PFSK-1 (cell line): Measurements from ENCODE around the gene STBD1.

Source experiments
- POLR2AphosphoS5 ChIP-seq: IDR thresholded peaks from 2 replicates; pipeline ENCODE4 v1.6.1; 2012; ENCODE audit warnings: low read depth, mild to moderate bottlenecking, control low read depth, low read length, moderate library complexity
- REST ChIP-seq, 2 experiments: IDR thresholded peaks; 2 replicates each; pipeline versions ENCODE4 v1.6.1 to v1.8.0; 2011 to 2012; ENCODE audit warnings: low read depth in 2 of 2, low read length in 2 of 2, control low read depth in 1 of 2, inconsistent platforms in 1 of 2, mild to moderate bottlenecking in 1 of 2, moderate library complexity in 1 of 2; ENCODE audit not compliant: insufficient read depth in 1 of 2
- SIN3A ChIP-seq: IDR thresholded peaks from 2 replicates; pipeline ENCODE4 v1.6.1; 2012; ENCODE audit warnings: mild to moderate bottlenecking, low read length, moderate library complexity, borderline replicate concordance; ENCODE audit not compliant: insufficient read depth
- TAF1 ChIP-seq: IDR thresholded peaks from 2 replicates; pipeline ENCODE4 v1.6.1; 2012; ENCODE audit warnings: low read length, control low read depth, borderline replicate concordance; ENCODE audit not compliant: insufficient read depth

- TF ChIP-seq POLR2AphosphoS5 (no peak), REST (IDR thresholded peaks at IDR 0.05; ENCODE audit: insufficient read depth in 1 of 2, low read depth in 2 of 2, low read length in 2 of 2) (no peak), SIN3A (no peak), TAF1 (no peak)
Measured at GRCh38 chr4:76266627-76267026, 39.9 kb upstream of the STBD1 start.
